ENCODE measurements around the gene MINDY4. TPM values are rescaled to one million over a fixed set of nuclear protein-coding genes. Genes with fewer than 3 reads are reported as not detected.

The MINDY4 gene
- total RNA-seq, 1 donor from 2014 or later: 4.7 TPM

- peak; percentile 87 for DNase-seq (ENCODE audit: low spot score)
- Mint-ChIP-seq H3K4me1 (ENCODE audit: unreplicated experiment) (peaks cover 3% of the 10 kb centered on the region), H3K4me3 (ENCODE audit: unreplicated experiment) (no peak overlapping the region), H3K36me3 (ENCODE audit: low read depth, unreplicated experiment) (peaks cover 7% of the 10 kb centered on the region), H3K9me3 (ENCODE audit: unreplicated experiment) (no peaks in the 10 kb centered on the region), H3K27me3 (ENCODE audit: unreplicated experiment) (peaks cover 8% of the 10 kb centered on the region), H3K27ac (ENCODE audit: unreplicated experiment) (no peak overlapping the region)
- peak; percentile 92 for TF ChIP-seq CTCF (IDR thresholded peaks at IDR 0.05; ENCODE audit: unreplicated experiment)
These were observed 30.6 kb upstream of the MINDY4 start for GRCh38 chr7:30740417-30741181.

GRCh38 chr7:30741289-30741688 lies 29.9 kb upstream of the MINDY4 start:
- peaks cover 3% of the 10 kb centered on the region for H3K4me1 Mint-ChIP-seq (ENCODE audit: unreplicated experiment)
- TF ChIP-seq CTCF (IDR thresholded peaks at IDR 0.05; ENCODE audit: unreplicated experiment): no peak
- no peaks in the 10 kb centered on the region for H3K9me3 Mint-ChIP-seq (ENCODE audit: unreplicated experiment)
- no peak overlapping the region for H3K4me3 Mint-ChIP-seq (ENCODE audit: unreplicated experiment)
- H3K36me3 Mint-ChIP-seq (ENCODE audit: low read depth, unreplicated experiment): peaks cover 7% of the 10 kb centered on the region
- no peak for DNase-seq (ENCODE audit: low spot score)
- peaks cover 8% of the 10 kb centered on the region for H3K27me3 Mint-ChIP-seq (ENCODE audit: unreplicated experiment)
- no peak overlapping the region for H3K27ac Mint-ChIP-seq (ENCODE audit: unreplicated experiment)

GRCh38 chr7:30743371-30744074 lies 27.7 kb upstream of the MINDY4 start:
- peaks cover 7% of the 10 kb centered on the region for H3K27me3 Mint-ChIP-seq (ENCODE audit: unreplicated experiment)
- H3K4me3 Mint-ChIP-seq (ENCODE audit: unreplicated experiment): no peak overlapping the region
- peaks cover 7% of the 10 kb centered on the region for H3K36me3 Mint-ChIP-seq (ENCODE audit: low read depth, unreplicated experiment)
- no peak overlapping the region for H3K27ac Mint-ChIP-seq (ENCODE audit: unreplicated experiment)
- no peaks in the 10 kb centered on the region for H3K9me3 Mint-ChIP-seq (ENCODE audit: unreplicated experiment)
- DNase-seq (ENCODE audit: low spot score): no peak
- TF ChIP-seq CTCF (IDR thresholded peaks at IDR 0.05; ENCODE audit: unreplicated experiment): no peak
- H3K4me1 Mint-ChIP-seq (ENCODE audit: unreplicated experiment): peaks cover 3% of the 10 kb centered on the region

GRCh38 chr7:30744075-30744417 lies 27.2 kb upstream of the MINDY4 start:
- Mint-ChIP-seq H3K27me3 (ENCODE audit: unreplicated experiment) (peaks cover 4% of the 10 kb centered on the region), H3K9me3 (ENCODE audit: unreplicated experiment) (no peaks in the 10 kb centered on the region), H3K4me1 (ENCODE audit: unreplicated experiment) (peaks cover 3% of the 10 kb centered on the region), H3K36me3 (ENCODE audit: low read depth, unreplicated experiment) (peaks cover 7% of the 10 kb centered on the region), H3K27ac (ENCODE audit: unreplicated experiment) (no peak overlapping the region), H3K4me3 (ENCODE audit: unreplicated experiment) (peak overlapping the region; percentile 18)
- no peak for TF ChIP-seq CTCF (IDR thresholded peaks at IDR 0.05; ENCODE audit: unreplicated experiment)
- no peak for DNase-seq (ENCODE audit: low spot score)

Measured in endothelial cell (in vitro differentiated cells).